A549 (cell line): Measurements from ENCODE around the gene OOEP.

Experiments
- CBX2 ChIP-seq: fragments of 200-600 bp; sonication (generic); IDR thresholded peaks from 2 replicates; pipeline ENCODE4 v1.6.1; 2016; ENCODE audit warnings: low read depth, mild to moderate bottlenecking, borderline replicate concordance
- CBX8 ChIP-seq: fragments of 200-600 bp; sonication (generic); IDR thresholded peaks from 2 replicates; pipeline ENCODE4 v1.6.1; 2016
- CHD4 ChIP-seq: fragments of 200-600 bp; sonication (generic); IDR thresholded peaks from 2 replicates; pipeline ENCODE4 v1.6.1; 2016; ENCODE audit warnings: antibody characterized with exemption, mild to moderate bottlenecking, borderline replicate concordance
- EP300 ChIP-seq, 2 experiments: fragments of >200 bp; sonication (Bioruptor Twin); formaldehyde crosslinking; IDR thresholded peaks; 2 replicates in 1 of 2; 3 replicates in 1 of 2; pipeline ENCODE4 v1.6.1; 2016 to 2017
- KDM1A ChIP-seq: fragments of 200-600 bp; sonication (generic); IDR thresholded peaks from 2 replicates; pipeline ENCODE4 v1.6.1; 2016; ENCODE audit warnings: low read depth, mild to moderate bottlenecking
- POLR2A ChIP-seq: IDR thresholded peaks from 2 replicates; pipeline ENCODE4 v1.6.1; 2012; ENCODE audit warnings: mild to moderate bottlenecking, low read length
- SREBF2 ChIP-seq: fragments of 450-650 bp; IDR thresholded peaks from 2 replicates; pipeline ENCODE4 v1.6.1; 2014; ENCODE audit warnings: mild to moderate bottlenecking, moderate library complexity
- TF ChIP-seq, protein P1 (sequence below): fragments of >200 bp; sonication (Bioruptor Twin); formaldehyde crosslinking; IDR thresholded peaks from 3 replicates; pipeline ENCODE4 v1.6.1; 2016
- TF ChIP-seq, protein P2 (sequence below): fragments of >200 bp; sonication (Bioruptor Twin); formaldehyde crosslinking; IDR thresholded peaks from 3 replicates; pipeline ENCODE4 v1.5.1; 2016

DNA sequence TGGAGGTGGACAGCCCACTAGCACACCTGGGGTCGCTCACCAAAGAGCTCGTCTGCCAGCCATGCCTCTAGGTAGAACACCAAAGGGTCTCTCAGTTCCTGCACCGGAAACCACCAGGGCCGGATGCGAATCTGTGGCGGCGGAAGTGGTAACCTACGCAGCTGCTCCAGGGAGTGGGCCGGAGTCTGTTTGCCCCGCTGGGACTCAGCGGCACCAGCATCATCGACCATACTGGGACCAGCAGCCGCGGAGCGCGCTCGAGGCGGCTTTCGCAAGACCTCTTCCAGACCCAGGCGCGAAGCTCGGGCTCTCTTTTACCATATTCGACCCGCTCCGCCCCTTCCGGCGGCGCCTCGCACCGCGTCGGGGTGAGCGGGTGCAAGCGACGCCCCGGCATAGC, at the start of gene OOEP:
- TF ChIP-seq, protein P1, sequence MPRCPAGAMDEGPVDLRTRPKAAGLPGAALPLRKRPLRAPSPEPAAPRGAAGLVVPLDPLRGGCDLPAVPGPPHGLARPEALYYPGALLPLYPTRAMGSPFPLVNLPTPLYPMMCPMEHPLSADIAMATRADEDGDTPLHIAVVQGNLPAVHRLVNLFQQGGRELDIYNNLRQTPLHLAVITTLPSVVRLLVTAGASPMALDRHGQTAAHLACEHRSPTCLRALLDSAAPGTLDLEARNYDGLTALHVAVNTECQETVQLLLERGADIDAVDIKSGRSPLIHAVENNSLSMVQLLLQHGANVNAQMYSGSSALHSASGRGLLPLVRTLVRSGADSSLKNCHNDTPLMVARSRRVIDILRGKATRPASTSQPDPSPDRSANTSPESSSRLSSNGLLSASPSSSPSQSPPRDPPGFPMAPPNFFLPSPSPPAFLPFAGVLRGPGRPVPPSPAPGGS, result no peak
- TF ChIP-seq POLR2A (no peak), EP300 (IDR thresholded peaks at IDR 0.05) (no peak), CBX8 (no peak), KDM1A (no peak), CHD4 (no peak), SREBF2 (no peak), CBX2 (no peak)
- TF ChIP-seq, protein P2, sequence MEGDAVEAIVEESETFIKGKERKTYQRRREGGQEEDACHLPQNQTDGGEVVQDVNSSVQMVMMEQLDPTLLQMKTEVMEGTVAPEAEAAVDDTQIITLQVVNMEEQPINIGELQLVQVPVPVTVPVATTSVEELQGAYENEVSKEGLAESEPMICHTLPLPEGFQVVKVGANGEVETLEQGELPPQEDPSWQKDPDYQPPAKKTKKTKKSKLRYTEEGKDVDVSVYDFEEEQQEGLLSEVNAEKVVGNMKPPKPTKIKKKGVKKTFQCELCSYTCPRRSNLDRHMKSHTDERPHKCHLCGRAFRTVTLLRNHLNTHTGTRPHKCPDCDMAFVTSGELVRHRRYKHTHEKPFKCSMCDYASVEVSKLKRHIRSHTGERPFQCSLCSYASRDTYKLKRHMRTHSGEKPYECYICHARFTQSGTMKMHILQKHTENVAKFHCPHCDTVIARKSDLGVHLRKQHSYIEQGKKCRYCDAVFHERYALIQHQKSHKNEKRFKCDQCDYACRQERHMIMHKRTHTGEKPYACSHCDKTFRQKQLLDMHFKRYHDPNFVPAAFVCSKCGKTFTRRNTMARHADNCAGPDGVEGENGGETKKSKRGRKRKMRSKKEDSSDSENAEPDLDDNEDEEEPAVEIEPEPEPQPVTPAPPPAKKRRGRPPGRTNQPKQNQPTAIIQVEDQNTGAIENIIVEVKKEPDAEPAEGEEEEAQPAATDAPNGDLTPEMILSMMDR, result no peak
